CD4-positive, CD25-positive, alpha-beta regulatory T cell (primary cell): ENCODE measurements around the gene VENTX. TPM values are rescaled to one million over a fixed set of nuclear protein-coding genes. Genes with fewer than 3 reads are reported as not detected.

ENCODE experiments used
- ATAC-seq, 2 donors: fragments of 150-1000 bp; cut with Tn5 transposase; one replicate each; pipeline ENCODE4 v1.10.0; 2021; ENCODE audit warnings: low read depth in 2 of 2, moderate number of reproducible peaks in 2 of 2, moderate library complexity in 1 of 2
- DNase-seq, 3 donors: peaks; one replicate each; pipeline versions ENCODE4 v3.0.0 to v3.0.0-alpha.2; 2012 to 2022; ENCODE audit warnings: mixed read lengths in 1 of 3
- H3K27ac ChIP-seq: one replicate; pipeline ENCODE4 v1.7.0; 2013; ENCODE audit warnings: mild to moderate bottlenecking, low read length; ENCODE audit not compliant: insufficient read depth, poor library complexity, severe bottlenecking
- H3K27me3 ChIP-seq: one replicate; pipeline ENCODE4 v1.7.0; 2013; ENCODE audit warnings: low read length; ENCODE audit not compliant: control insufficient read depth, insufficient read depth
- H3K36me3 ChIP-seq: one replicate; pipeline ENCODE4 v1.7.0; 2013; ENCODE audit warnings: mild to moderate bottlenecking, low read length, moderate library complexity; ENCODE audit not compliant: control insufficient read depth, insufficient read depth
- H3K4me1 ChIP-seq: 2 replicates; pipeline ENCODE4 v1.7.0; 2013; ENCODE audit warnings: mild to moderate bottlenecking, low read length; ENCODE audit not compliant: insufficient read depth, control insufficient read depth, poor library complexity, severe bottlenecking
- H3K4me3 ChIP-seq: one replicate; pipeline ENCODE4 v1.7.0; 2013; ENCODE audit warnings: low read depth, mild to moderate bottlenecking, low read length, moderate library complexity
- H3K9me3 ChIP-seq, 2 experiments: 1 replicate in 1 of 2; 2 replicates in 1 of 2; pipeline ENCODE4 v1.7.0; 2013; ENCODE audit warnings: low read length in 2 of 2, mild to moderate bottlenecking in 1 of 2, moderate library complexity in 1 of 2; ENCODE audit not compliant: control insufficient read depth in 2 of 2
- H3K27ac Mint-ChIP-seq, 3 donors: one replicate each; pipeline ENCODE4 v1.8.0; 2020 to 2022; ENCODE audit warnings: mild to moderate bottlenecking in 3 of 3, mixed read lengths in 3 of 3, moderate library complexity in 2 of 3
- H3K27me3 Mint-ChIP-seq: one replicate; pipeline ENCODE4 v1.8.0; 2022; ENCODE audit warnings: mild to moderate bottlenecking, mixed read lengths
- H3K36me3 Mint-ChIP-seq: one replicate; pipeline ENCODE4 v1.8.0; 2020; ENCODE audit warnings: mixed read lengths
- H3K4me1 Mint-ChIP-seq, 4 donors: one replicate each; pipeline ENCODE4 v1.8.0; 2020 to 2022; ENCODE audit warnings: mixed read lengths in 4 of 4, mild to moderate bottlenecking in 1 of 4
- H3K4me3 Mint-ChIP-seq, 4 donors: one replicate each; pipeline ENCODE4 v1.8.0; 2020 to 2022; ENCODE audit warnings: mild to moderate bottlenecking in 4 of 4, mixed read lengths in 4 of 4, moderate library complexity in 3 of 4
- H3K9me3 Mint-ChIP-seq, 7 donors: one replicate each; pipeline ENCODE4 v1.8.0; 2020 to 2022; ENCODE audit warnings: mixed read lengths in 7 of 7, mild to moderate bottlenecking in 3 of 7, moderate library complexity in 2 of 7
- polyA plus RNA-seq, 4 donors: library from polyadenylated mRNA; unstranded; fragments of 300-500 nt; fragmentation: Illumina TruSeq; gene quantifications; one replicate each; pipeline ENCODE4 v1.2.3, GENCODE V29; 2021
- total RNA-seq: library from RNA; stranded (reverse); gene quantifications from one replicate; pipeline ENCODE4 v1.2.3, GENCODE V29; 2022

The VENTX gene
- total and polyA plus RNA-seq, 5 donors from 2014 or later = not detected

DNA sequence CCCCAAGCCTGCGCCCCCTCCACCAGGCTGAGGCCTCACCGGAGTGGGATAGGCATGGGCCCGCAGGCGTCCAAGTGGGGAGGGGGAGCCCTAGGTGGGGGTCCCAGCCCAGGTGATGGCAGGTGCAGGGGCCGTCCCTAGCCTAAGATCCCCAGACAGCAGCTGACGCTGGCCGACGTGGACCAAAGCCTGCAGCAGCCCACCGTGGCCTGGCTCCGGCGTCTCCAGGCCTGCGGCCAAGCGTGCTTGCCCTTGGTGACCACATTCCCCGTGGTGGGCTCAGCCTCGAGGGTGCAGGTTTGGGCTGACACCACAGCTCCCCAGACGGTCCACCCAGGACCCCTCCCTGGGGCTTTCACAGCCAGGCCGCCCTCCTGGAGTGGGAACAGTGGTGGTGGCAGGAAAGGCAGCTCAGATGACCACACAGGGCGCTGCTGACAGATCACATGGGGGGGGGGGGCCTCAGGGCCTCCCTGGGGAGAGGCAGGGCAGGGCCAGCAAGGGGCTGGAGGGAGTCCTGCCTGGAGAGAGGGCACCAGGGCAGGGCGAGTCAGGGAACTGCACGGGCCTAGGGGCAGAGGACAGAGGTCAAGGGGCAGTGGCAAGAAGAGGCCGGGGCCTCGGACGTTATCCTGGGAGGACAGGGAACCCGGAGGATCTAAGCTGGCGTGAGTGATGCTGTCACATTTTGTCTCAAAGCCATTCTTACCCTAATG, 39.8 kb downstream of the VENTX start:
- H3K4me3 ChIP-seq = no peak overlapping the region
- DNase-seq (no peak), ATAC-seq (no peak)
- peaks cover 8% of the 10 kb centered on the region for H3K36me3 Mint-ChIP-seq
- H3K4me3 Mint-ChIP-seq = peak overlapping the region; percentile 81 to 93 (median 82)
- H3K4me1 ChIP-seq = peaks cover 57% of the 10 kb centered on the region
- peaks cover 0 to 42% (median 13%) of the 10 kb centered on the region in 4 donors for H3K4me1 Mint-ChIP-seq
- H3K27me3 ChIP-seq = no peaks in the 10 kb centered on the region
- H3K9me3 Mint-ChIP-seq = no peaks in the 10 kb centered on the region
- no peaks in the 10 kb centered on the region for H3K9me3 ChIP-seq
- H3K27me3 Mint-ChIP-seq = no peaks in the 10 kb centered on the region
- peak overlapping the region; percentile 95 for H3K27ac ChIP-seq
- peak overlapping the region; percentile 88 to 95 (median 93) for H3K27ac Mint-ChIP-seq
- peaks cover 14% of the 10 kb centered on the region for H3K36me3 ChIP-seq

DNA sequence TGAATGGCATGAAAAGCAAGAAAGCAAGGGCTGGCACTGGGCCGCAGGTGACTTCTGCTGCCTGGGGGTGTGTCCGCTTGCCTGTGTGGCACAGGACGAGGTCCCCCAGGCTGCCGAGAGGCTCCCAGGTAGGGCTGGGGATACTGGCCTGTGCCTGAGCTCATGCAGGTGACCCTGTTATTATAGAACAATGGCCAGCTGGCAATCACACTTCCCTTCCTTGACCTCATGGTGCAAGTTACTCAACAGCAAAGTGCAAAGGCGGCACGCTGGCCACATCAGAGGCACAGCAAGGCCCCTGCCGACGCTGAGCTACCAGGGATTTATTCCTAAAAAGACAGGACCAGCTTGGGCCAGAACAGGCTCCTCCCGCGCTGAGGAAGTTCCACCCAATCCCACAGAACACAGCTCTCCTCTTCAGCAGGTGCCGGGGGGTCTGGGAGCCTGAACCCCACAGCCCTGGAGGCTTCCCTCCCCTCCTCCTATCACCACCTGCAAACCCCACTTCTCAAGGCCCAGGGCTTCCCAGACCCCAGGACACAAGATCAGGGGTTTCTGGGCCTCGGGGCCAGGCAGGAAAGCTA, 40.4 kb downstream of the VENTX start:
- no peaks in the 10 kb centered on the region for H3K9me3 ChIP-seq
- H3K9me3 Mint-ChIP-seq = no peaks in the 10 kb centered on the region
- peak overlapping the region; percentile 95 for H3K27ac ChIP-seq
- no peak for ATAC-seq
- H3K27me3 Mint-ChIP-seq = no peaks in the 10 kb centered on the region
- peak overlapping the region; percentile 88 to 95 (median 93) for H3K27ac Mint-ChIP-seq
- H3K36me3 Mint-ChIP-seq = peaks cover 10% of the 10 kb centered on the region
- peaks cover 18% of the 10 kb centered on the region for H3K36me3 ChIP-seq
- H3K4me3 Mint-ChIP-seq = peak overlapping the region; percentile 81 to 93 (median 82)
- H3K27me3 ChIP-seq = no peaks in the 10 kb centered on the region
- H3K4me3 ChIP-seq = peak overlapping the region; percentile 13
- no peak for DNase-seq
- peaks cover 57% of the 10 kb centered on the region for H3K4me1 ChIP-seq
- peaks cover 0 to 42% (median 13%) of the 10 kb centered on the region in 4 donors for H3K4me1 Mint-ChIP-seq

DNA sequence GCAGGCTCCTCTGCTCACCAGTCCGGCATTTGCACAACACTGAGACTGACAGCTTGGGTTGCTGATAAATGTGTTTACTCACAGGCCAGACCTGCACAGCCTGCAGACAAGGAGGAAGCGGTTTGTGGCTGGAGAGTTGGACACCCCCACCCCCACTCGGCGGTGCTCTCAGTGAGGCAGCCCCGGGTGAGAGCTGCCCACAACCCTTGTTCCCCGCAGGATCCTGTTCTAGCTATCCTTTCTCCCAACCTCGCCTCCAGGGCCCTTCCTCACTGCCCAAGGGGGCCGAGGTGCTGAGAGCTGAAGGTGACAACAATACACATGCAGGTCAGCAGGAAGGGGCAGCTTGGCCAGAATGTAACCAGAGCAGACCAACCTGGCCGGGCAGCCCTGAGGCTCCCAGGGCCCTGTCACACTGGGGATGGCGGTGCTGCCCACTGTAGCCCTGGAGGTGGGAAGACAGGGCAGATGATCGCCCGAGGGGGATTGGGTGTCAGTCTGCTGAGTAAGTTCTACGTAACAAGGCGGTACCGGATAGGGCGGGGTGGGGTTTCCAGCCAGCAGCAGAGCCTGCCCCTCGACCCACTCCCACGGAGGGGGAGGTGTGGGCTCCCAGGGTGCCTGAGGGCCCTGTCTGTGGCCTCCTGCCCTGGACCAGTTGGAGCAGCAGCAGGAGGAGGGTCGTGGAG, 41.1 kb downstream of the VENTX start:
- H3K27ac ChIP-seq = peak overlapping the region; percentile 95
- H3K36me3 ChIP-seq = peaks cover 20% of the 10 kb centered on the region
- peak; percentile 13 to 22 for ATAC-seq
- Mint-ChIP-seq H3K27me3 (no peaks in the 10 kb centered on the region), H3K4me3 (peak overlapping the region; percentile 81 to 93 (median 82)), H3K4me1 (peaks cover 0 to 42% (median 13%) of the 10 kb centered on the region in 4 donors), H3K36me3 (peaks cover 13% of the 10 kb centered on the region), H3K9me3 (no peaks in the 10 kb centered on the region), H3K27ac (peak overlapping the region; percentile 88 to 95 (median 93))
- no peaks in the 10 kb centered on the region for H3K9me3 ChIP-seq
- H3K4me3 ChIP-seq = no peak overlapping the region
- no peaks in the 10 kb centered on the region for H3K27me3 ChIP-seq
- H3K4me1 ChIP-seq = peaks cover 55% of the 10 kb centered on the region
- peak; percentile 25 to 67 (median 28) for DNase-seq

DNA sequence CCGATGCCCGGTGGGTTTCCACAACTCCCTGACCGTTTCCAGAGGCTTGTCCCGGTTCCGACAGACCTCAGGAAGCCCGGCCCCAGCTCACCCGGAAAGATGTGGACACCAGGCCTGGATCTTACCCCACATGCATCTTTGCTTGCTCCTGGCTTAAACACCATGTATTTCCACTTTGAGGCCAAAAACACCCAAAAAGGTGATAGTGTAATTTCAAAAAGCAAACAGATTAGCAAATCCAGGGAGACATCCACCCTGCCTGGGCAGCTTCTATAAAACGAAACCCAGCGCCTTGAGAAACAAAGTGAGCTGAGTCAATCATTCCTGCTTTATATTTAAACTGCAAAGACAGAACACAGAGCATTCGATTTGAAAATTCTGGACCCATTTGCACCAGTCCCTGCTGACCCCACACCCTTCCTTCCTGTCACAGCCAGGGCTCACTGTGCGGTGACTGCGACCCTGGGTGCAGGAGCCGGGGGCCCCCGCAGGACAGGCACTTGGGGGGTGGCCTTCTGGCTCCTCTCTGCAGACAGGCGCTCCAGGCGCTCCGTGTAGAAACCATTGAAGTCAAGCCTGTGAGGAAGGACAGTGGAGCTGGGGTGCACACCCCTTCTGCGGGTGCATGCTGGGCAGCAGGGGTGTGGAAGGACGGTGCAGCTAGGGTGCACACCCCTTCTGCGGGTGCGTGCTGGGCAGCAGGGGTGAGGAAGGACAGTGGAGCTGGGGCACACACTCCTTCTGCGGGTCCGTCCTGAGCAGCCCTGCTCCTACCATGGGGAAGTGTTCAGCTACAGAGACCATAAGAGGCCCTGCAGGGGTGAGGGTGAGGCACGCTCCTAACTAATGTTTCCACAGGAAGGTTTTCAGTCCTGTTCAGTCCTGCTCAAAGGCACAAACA, 41.9 kb downstream of the VENTX start:
- H3K4me1 ChIP-seq = peaks cover 50% of the 10 kb centered on the region
- H3K4me3 ChIP-seq = no peak overlapping the region

DNA sequence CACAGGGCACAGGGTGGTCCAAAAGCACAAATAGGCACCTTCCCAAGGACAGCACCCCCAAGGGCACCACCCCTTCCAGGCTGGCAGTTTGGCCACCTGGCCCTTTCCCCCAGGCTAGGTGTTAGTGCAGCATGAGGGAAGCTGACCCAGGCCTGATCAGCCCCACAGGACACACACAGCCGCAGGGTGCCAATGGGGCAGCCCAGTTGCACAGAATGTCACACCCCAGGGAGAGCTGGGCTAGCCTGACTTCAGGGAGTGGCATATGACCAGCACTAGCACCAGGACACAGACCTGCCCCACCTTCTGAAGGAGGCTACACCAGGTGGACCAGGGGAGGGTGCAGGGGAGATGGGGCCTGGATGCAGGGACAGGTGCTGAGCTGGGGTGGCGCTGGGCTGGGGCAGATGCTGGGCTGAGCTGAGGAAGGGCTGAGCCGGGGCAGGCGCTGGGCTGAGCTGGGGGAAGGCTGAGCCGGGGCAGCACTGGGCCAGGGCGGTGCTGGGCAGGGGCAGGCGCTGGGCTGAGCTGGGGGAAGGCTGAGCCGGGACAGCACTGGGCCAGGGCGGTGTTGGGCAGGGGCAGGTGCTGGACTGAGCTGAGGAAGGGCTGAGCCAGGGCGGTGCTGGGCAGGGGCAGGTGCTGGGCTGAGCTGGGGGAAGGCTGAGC, 42.9 kb downstream of the VENTX start:
- Mint-ChIP-seq H3K27ac (peak overlapping the region in 1 of 3 donors; percentile 63), H3K4me1 (peaks cover 0 to 34% (median 13%) of the 10 kb centered on the region in 4 donors), H3K9me3 (no peaks in the 10 kb centered on the region), H3K4me3 (no peak overlapping the region), H3K36me3 (peaks cover 24% of the 10 kb centered on the region), H3K27me3 (no peaks in the 10 kb centered on the region)
- Histone ChIP-seq H3K4me3 (no peak overlapping the region), H3K9me3 (no peaks in the 10 kb centered on the region), H3K27me3 (no peaks in the 10 kb centered on the region), H3K36me3 (peaks cover 39% of the 10 kb centered on the region), H3K27ac (no peak overlapping the region), H3K4me1 (peaks cover 41% of the 10 kb centered on the region)
- DNase-seq (no peak), ATAC-seq (no peak)

More for the DNA sequence above, 41.9 kb downstream of the VENTX start:
- Histone ChIP-seq H3K27ac (peak overlapping the region; percentile 95), H3K9me3 (no peaks in the 10 kb centered on the region), H3K36me3 (peaks cover 29% of the 10 kb centered on the region), H3K27me3 (no peaks in the 10 kb centered on the region)
- no peak for ATAC-seq
- no peak for DNase-seq
- no peaks in the 10 kb centered on the region for H3K27me3 Mint-ChIP-seq
- peak overlapping the region in 1 of 4 donors; percentile 81 for H3K4me3 Mint-ChIP-seq
- peak overlapping the region in 2 of 3 donors; percentile 63 to 88 for H3K27ac Mint-ChIP-seq
- peaks cover 0 to 42% (median 13%) of the 10 kb centered on the region in 4 donors for H3K4me1 Mint-ChIP-seq
- H3K36me3 Mint-ChIP-seq = peaks cover 16% of the 10 kb centered on the region
- H3K9me3 Mint-ChIP-seq = no peaks in the 10 kb centered on the region

DNA sequence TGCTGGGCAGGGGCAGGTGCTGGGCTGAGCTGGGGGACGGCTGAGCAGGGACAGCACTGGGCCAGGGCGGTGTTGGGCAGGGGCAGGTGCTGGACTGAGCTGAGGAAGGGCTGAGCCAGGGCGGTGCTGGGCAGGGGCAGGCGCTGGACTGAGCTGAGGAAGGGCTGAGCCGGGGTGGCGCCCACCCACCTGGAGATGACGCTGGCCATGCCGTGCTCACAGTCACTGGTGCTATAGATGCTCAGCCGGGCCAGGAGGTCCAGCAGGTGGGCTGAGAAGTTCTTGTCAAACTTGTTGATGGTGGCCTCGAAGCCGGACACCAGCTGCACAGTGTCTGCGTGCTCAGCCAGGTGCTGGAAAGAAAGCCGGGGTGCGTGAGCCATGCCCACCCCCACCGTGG, 43.4 kb downstream of the VENTX start:
- peaks cover 29% of the 10 kb centered on the region for H3K36me3 Mint-ChIP-seq
- peaks cover 44% of the 10 kb centered on the region for H3K36me3 ChIP-seq

More for the DNA sequence above, 43.4 kb downstream of the VENTX start:
- no peak for ATAC-seq
- no peak overlapping the region for H3K4me3 ChIP-seq
- peaks cover 36% of the 10 kb centered on the region for H3K4me1 ChIP-seq
- no peak overlapping the region for H3K27ac Mint-ChIP-seq
- no peaks in the 10 kb centered on the region for H3K27me3 ChIP-seq
- H3K4me3 Mint-ChIP-seq = no peak overlapping the region
- no peaks in the 10 kb centered on the region for H3K9me3 Mint-ChIP-seq
- H3K9me3 ChIP-seq = no peaks in the 10 kb centered on the region
- H3K4me1 Mint-ChIP-seq = peaks cover 0 to 29% (median 13%) of the 10 kb centered on the region in 4 donors
- no peak overlapping the region for H3K27ac ChIP-seq
- DNase-seq = no peak
- H3K27me3 Mint-ChIP-seq = no peaks in the 10 kb centered on the region
